ENCODE results near the gene PXYLP1. TPM values are rescaled to one million over a fixed set of nuclear protein-coding genes. Genes with fewer than 3 reads are reported as not detected.
A peak's percentile ranks its signal among the peaks of the same experiment; 100 is the strongest.

The PXYLP1 gene
- polyA plus RNA-seq, 1 experiment, result 20.0 TPM

GRCh38 chr3:141336672-141337522 is 105.3 kb downstream of the PXYLP1 start:
- Histone ChIP-seq H3K27ac (ENCODE audit: low read depth, low read length) (peak overlapping the region; percentile 54), H3K27me3 (ENCODE audit: control insufficient read depth, insufficient read depth, low read length) (no peaks in the 10 kb centered on the region), H3K9me3 (ENCODE audit: control insufficient read depth, insufficient read depth, low read length) (peaks cover 2% of the 10 kb centered on the region; the same call in 1 of the 2 replicates), H3K4me3 (ENCODE audit: low read depth, low read length) (no peak overlapping the region)
- no peak for DNase-seq (ENCODE audit: low read depth, low spot score)
- ChIA-PET CTCF (interaction anchor here (0.8 kb wide), 1 partner anchor 33 kb away, joined by 4 read pairs; no protein-coding TSS in a partner anchor), POLR2A (interaction anchor here (0.9 to 1.0 kb wide), 3 partner anchors 10 to 50 kb away, joined by 3 to 6 read pairs (median 3); no protein-coding TSS in a partner anchor)
- TF ChIP-seq CTCF (IDR thresholded peaks at IDR 0.05; ENCODE audit: low read depth, low read length), result no peak

- H3K27ac ChIP-seq (ENCODE audit: low read depth, low read length), result peak overlapping the region; percentile 54
- ChIA-PET POLR2A (interaction anchor here (0.9 to 1.0 kb wide), 3 partner anchors 9 to 49 kb away, joined by 3 to 6 read pairs (median 3); no protein-coding TSS in a partner anchor), CTCF (no interaction called here)
- peaks cover 5% of the 10 kb centered on the region for H3K9me3 ChIP-seq (ENCODE audit: control insufficient read depth, insufficient read depth, low read length)
- H3K27me3 ChIP-seq (ENCODE audit: control insufficient read depth, insufficient read depth, low read length), result no peaks in the 10 kb centered on the region
- no peak for TF ChIP-seq CTCF (IDR thresholded peaks at IDR 0.05; ENCODE audit: low read depth, low read length)
- no peak overlapping the region for H3K4me3 ChIP-seq (ENCODE audit: low read depth, low read length)
- DNase-seq (ENCODE audit: low read depth, low spot score), result no peak
Observed at GRCh38 chr3:141337523-141337854, 105.9 kb downstream of the PXYLP1 start.

GRCh38 chr3:141337991-141338390 is 106.4 kb downstream of the PXYLP1 start:
- no peaks in the 10 kb centered on the region for H3K27me3 ChIP-seq (ENCODE audit: control insufficient read depth, insufficient read depth, low read length)
- CTCF ChIA-PET, result no interaction called here
- DNase-seq (ENCODE audit: low read depth, low spot score), result no peak
- H3K27ac ChIP-seq (ENCODE audit: low read depth, low read length), result no peak overlapping the region
- peaks cover 5% of the 10 kb centered on the region for H3K9me3 ChIP-seq (ENCODE audit: control insufficient read depth, insufficient read depth, low read length)
- POLR2A ChIA-PET, result interaction anchor here (0.9 kb wide), 1 partner anchor 28 kb away, joined by 6 read pairs; no protein-coding TSS in a partner anchor
- no peak for TF ChIP-seq CTCF (IDR thresholded peaks at IDR 0.05; ENCODE audit: low read depth, low read length)
- no peak overlapping the region for H3K4me3 ChIP-seq (ENCODE audit: low read depth, low read length)

GRCh38 chr3:141338881-141339280 is 107.3 kb downstream of the PXYLP1 start:
- H3K4me3 ChIP-seq (ENCODE audit: low read depth, low read length), result no peak overlapping the region
- POLR2A ChIA-PET, result no interaction called here
- DNase-seq (ENCODE audit: low read depth, low spot score), result no peak
- CTCF ChIA-PET, result interaction anchor here (0.9 kb wide), 1 partner anchor 9 kb away, joined by 3 read pairs; no protein-coding TSS in a partner anchor
- H3K9me3 ChIP-seq (ENCODE audit: control insufficient read depth, insufficient read depth, low read length), result peaks cover 5% of the 10 kb centered on the region
- H3K27me3 ChIP-seq (ENCODE audit: control insufficient read depth, insufficient read depth, low read length), result no peaks in the 10 kb centered on the region
- no peak for TF ChIP-seq CTCF (IDR thresholded peaks at IDR 0.05; ENCODE audit: low read depth, low read length)
- no peak overlapping the region for H3K27ac ChIP-seq (ENCODE audit: low read depth, low read length)

GRCh38 chr3:141341536-141341935 is 109.9 kb downstream of the PXYLP1 start:
- CTCF ChIA-PET, result no interaction called here
- Histone ChIP-seq H3K4me3 (ENCODE audit: low read depth, low read length) (no peak overlapping the region), H3K9me3 (ENCODE audit: control insufficient read depth, insufficient read depth, low read length) (peaks cover 5% of the 10 kb centered on the region), H3K27ac (ENCODE audit: low read depth, low read length) (no peak overlapping the region), H3K27me3 (ENCODE audit: control insufficient read depth, insufficient read depth, low read length) (no peaks in the 10 kb centered on the region)
- DNase-seq (ENCODE audit: low read depth, low spot score), result no peak
- TF ChIP-seq CTCF (IDR thresholded peaks at IDR 0.05; ENCODE audit: low read depth, low read length), result no peak
- POLR2A ChIA-PET, result interaction anchor here (0.5 kb wide), 1 partner anchor 44 kb away, joined by 3 read pairs; no protein-coding TSS in a partner anchor

All from AG04450 (cell line).